ENCODE data around the gene PTPRK.

DNA sequence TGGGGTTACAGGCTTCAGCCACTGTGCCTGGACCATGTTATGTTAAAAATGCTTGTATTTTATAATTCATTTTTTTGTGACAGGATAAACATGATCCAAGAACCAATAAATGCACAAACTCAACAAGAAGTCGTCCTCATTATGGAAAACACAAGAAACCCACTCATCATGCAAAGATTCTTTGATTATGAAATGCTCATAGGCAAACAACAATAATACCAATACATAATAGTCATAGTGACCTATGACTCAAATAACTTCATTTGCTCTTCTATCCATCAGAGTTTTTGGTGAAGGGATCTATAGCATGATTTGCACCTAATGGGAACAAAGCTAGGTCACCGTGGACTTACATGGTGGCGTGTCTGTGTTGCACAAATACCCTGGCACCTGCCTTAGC lies 402.5 kb downstream of the PTPRK start:
- TF ChIP-seq, protein P1, sequence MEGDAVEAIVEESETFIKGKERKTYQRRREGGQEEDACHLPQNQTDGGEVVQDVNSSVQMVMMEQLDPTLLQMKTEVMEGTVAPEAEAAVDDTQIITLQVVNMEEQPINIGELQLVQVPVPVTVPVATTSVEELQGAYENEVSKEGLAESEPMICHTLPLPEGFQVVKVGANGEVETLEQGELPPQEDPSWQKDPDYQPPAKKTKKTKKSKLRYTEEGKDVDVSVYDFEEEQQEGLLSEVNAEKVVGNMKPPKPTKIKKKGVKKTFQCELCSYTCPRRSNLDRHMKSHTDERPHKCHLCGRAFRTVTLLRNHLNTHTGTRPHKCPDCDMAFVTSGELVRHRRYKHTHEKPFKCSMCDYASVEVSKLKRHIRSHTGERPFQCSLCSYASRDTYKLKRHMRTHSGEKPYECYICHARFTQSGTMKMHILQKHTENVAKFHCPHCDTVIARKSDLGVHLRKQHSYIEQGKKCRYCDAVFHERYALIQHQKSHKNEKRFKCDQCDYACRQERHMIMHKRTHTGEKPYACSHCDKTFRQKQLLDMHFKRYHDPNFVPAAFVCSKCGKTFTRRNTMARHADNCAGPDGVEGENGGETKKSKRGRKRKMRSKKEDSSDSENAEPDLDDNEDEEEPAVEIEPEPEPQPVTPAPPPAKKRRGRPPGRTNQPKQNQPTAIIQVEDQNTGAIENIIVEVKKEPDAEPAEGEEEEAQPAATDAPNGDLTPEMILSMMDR (conservative IDR thresholded peaks at IDR 0.05 in 1 of 2, IDR thresholded peaks at IDR 0.05 in 1 of 2; ENCODE audit: extremely low read depth in 1 of 2, insufficient read depth in 1 of 2, low read depth in 1 of 2, low read length in 2 of 2), result no peak
- no peak for TF ChIP-seq EZH2 (IDR thresholded peaks at IDR 0.05; ENCODE audit: borderline replicate concordance, low read length)
